Activated CD4-positive, alpha-beta T cell treated with anti-CD3 and anti-CD28 coated beads, Interleukin-2, amount 50 U/mL, for 1 hour (primary cell): ENCODE measurements around the gene NHERF2.
"Not testable (repeated sequence)": the region's sequence is repeated elsewhere in the genome, so short reads cannot be mapped to it uniquely, and the experiment has no call there.

Experiments used
- DNase-seq: peaks from one replicate; pipeline ENCODE4 v3.0.0-alpha.2; 2020

The NHERF2 gene

DNA sequence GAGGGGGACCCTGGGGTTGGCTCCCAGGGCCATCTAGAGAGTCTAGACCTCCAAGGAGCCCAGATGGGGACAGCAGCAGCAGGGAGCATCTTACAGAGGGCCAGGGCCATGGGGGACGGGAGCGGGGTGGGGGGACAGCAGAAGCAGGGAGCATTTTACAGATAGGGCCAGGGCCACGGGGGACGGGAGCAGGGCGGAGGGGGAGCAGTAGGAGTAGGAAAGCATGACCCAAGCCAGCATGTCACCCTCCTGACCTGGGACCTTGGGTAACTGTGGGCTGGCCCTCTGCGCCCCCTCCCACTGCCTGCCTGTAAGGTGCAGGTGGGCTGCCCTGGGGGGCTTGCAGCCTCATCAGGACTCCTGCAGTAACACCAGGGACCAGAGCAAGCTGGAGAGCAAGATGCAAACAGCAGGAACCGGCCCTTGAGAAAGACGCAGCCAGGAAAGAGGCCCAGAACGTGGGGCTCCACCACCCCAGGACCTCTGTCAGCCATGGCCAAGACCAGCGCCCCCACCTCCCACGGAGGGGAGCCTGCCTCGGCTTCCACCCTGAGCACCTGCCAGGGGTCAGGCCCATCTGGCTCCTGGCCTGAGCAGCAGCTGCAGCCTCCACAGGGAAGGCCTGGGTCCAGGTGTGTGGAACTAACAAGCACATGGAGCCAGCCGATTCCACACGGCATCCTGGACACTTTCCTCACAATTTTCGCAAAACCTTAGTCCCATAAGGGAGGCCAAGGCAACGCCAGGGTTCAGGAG is 19.4 kb upstream of the NHERF2 start:
- no peak for DNase-seq

DNA sequence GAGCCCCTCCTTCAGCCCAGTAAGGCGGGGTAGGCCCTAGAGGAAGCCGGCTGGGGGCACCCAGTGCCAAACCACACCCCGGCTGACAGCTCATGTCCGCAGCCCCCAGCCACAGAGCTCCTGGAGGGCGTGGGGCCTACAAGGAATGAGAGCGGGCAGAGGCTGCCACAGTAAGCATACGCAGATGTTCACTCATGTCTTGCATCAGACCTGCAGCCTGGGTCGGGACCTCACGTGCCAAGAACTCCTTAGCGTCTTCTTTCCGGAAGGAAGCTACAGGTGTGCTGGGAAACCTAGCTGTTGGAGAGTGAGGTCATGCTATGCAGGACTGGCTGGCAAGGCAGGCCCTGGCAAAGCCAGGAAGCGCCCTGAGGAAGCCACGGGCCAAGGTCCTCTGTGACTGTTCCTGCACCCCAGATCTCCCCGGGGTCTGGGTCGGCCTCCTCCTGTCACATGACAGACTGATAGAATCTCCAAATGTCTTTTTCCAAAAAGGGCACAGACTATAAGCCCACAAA is 18.6 kb upstream of the NHERF2 start:
- DNase-seq = no peak

DNA sequence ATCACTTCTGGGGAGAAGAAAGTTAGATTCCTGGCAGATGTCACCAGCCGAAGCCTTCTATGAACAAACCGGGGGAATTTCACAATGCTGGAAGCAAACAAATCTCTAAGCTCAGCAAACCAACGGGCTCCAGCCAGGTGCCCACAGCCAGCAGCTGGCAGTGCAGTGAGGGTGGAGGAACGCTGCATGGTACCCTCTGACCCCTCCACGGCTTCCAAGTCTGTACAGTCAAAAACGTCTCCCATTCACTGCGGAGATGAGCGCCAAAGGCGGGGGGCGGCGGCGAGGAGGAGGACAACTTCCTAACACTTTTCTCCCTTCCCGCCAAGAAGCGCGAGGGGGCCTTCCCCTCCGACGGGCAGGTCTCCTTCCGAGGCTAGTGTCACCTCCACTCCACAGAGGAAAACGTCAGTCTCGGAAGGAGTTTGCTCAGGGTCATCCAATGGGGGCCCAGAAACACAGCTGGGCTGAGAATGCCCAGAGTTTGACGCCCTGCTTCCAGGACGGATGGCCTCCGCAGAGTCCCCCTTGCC is 18.0 kb upstream of the NHERF2 start:
- no peak for DNase-seq

DNA sequence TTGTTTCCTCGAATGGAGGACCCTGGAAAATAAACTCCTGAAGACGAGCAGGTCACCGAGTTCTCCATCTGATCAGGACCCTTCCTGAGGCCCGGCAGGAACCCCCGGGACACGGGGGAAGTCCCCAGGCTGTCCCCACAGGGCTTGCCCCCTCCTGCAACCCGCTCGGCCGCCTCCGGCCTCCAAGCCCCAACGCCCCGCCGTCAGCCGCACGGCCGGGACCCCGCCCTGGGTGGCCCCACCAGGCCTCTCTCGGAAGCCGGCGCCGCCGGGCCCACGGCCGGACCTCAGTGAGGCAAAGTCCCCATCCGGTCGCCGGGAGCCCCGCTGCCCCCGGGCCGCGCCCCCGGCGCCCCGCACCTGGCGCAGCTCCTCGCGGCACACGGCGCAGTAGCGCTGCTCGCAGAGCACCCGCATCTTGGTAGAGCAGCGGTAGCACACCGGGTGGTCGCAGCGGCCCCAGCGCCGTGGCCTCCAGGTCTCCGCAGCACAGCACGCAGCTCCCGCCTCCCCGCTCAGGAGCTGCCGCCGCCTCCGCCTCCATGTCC is 17.5 kb upstream of the NHERF2 start:
- DNase-seq = no peak

DNA sequence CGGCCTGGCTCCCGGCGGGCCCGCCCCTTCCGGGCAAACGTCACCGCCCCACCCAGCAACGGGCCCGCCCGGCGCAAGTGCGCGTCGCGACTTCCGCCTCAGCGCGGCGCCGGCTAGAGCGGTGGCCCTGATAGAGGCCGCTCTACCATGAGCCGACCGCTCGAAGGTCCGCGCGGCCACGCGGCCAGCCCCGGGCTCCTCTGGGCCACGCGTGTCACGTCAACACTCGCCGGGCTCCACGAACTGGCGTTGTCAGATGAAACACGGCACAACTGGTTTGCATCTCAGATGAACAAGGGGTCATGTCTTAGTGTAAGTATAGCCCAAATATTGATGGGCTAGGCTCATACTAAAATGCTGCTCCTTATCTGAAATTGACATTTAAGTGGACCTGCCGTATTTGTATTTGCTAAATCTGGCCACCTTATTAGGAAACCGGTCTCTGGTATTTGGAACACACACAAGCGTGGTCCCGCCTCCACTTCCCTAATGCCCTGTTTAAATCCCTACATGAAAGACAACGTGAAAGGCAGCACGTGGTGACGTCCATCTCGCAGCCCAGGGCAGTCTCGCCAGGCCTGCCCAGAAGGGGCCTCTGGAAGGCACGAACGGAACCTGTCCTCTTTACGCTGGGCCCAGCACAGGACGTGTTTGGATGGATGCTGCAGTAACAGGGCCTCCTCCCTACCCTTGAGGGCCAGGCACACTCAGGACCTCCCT is 16.8 kb upstream of the NHERF2 start, which contains the start of gene ZNF598:
Gene ZNF598 (minus strand): TSS at position 31 of the 720 bp plus-strand sequence.
- DNase-seq = peak; percentile 74

DNA sequence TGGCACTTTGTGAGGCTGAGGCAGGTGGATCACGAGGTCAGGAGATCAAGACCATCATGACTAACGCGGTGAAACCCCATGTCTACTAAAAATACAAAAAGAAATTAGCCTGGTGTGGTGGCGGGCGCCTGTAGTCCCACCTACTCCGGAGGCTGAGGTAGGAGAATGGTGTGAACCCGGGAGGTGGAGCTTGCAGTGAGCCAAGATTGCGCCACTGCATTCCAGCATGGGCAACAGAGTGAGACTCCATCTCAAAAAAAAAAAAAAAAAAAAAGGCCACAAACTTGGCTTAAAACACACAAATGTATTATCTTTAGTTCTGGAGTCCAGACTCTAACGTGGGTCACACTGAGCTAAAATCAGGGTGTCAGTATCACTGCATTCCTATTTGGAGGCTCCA is 15.0 kb upstream of the NHERF2 start:
- not testable (repeated sequence) for DNase-seq

DNA sequence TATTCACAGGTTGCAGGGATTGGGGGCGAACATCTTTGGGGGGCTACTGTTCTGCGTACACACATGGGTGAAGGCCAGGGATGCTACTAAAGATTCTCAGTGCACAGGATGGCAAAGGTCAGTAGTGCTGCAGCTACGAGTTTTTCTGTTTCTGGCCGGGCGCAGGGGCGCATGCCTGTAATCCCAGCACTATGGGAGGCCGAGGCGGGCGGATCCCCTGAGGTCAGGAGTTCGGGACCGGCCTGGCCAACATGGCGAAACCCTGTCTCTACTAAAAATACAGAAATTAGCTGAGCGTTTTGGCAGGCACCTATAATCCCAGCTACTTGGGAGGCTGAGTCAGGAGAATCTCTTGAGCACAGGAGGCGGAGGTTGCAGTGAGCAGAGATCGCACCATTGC is 13.2 kb upstream of the NHERF2 start:
- no peak for DNase-seq

DNA sequence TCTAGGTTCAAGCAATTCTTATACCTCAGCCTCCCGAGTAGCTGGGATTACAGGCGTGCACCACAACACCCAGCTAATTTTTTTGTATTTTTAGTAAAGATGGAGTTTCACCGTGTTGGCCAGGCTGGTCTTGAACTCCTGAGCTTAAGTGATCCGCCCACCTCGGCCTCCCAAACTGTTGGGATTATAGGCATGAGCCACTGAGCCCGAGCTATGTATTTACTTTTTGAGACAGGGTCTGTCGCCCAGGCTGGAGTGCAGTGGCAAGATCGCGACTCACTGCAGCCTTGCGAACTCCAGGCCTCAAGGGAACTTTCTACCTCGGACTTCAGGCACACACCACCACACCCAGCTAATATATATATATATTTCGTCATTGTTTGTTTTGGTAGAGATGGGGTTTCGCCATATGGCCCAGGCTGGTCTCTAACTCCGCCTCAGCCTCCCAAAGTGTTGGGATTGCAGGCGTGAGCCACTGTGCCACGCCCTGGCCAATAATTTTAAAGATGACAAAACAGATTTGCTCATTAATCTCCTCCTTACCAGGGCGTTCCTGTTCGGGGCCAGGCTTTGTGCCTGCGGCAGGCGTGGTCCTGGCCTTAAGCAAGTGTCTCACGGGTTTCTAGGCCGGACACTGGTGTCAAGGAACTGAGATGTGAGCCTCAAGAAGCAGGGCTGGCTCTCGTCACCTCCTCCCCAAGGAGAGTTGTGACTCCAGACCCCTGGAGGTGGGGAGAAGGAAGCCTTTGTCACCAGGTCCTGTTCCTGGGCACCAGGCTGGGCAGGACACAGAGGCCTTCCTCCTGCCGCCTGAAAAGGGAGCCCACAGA is 11.4 kb upstream of the NHERF2 start:
- DNase-seq = no peak

DNA sequence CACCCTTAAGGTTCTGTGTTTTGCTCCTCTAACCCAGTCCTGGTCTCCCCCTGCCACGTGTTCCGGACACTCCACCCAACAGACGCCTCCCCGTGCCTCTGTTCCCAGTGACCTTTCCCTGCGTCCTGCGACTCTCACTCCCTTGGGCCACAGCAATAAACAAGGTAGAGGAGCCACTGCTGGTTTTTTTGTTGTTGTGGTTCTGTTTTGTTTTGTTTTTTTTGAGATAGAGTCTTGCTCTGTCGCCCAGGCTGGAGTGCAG is 10.8 kb upstream of the NHERF2 start:
- DNase-seq = no peak

DNA sequence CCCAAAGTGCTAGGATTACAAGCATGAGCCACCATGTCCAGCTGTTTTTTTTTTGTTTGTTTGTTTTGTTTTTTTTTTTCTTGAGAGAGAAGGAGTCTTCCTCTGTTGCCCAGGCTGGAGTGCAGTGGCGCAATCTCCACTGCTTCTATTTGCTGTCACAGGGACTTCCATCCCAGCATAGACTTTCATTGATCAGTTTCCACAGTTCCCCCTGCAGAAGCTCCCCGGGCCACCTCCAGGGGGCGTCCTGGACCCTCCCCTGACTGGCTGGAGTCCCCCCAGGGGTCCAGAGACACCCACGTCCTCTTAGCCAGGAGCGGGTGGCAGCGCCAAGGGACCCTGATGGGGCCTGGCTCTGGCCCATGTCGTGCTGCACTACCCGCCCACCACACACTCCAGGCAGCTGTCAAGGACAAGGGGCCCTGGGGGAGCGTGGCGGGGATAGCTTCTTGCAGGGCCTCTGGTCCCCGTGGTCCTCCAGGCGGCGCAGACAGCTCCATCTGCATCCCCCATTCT is 10.2 kb upstream of the NHERF2 start:
- DNase-seq = no peak

DNA sequence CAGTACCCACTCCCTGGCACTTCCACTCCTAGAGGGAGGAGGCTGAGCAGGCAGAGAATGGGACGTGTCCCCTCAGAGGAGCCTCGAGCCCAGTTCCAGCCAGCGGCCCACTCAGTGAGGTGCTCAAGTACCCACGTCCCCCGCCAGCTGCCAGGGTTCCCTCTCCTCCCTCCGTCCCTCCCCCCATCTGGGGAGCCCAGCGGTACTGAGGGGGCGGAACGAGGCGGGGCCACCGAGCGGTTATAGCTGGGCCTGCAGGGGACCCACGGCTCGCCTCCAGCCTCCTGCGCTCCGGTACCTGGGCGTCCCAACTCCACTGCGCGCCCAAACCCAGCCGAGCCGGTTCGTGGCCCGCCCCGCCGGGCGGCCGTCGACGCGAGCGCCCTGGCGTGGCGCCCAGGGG is 7.2 kb upstream of the NHERF2 start, which contains the start of gene NPW:
Gene NPW (plus strand): TSS at position 268 of the 403 bp plus-strand sequence.
- DNase-seq = no peak

DNA sequence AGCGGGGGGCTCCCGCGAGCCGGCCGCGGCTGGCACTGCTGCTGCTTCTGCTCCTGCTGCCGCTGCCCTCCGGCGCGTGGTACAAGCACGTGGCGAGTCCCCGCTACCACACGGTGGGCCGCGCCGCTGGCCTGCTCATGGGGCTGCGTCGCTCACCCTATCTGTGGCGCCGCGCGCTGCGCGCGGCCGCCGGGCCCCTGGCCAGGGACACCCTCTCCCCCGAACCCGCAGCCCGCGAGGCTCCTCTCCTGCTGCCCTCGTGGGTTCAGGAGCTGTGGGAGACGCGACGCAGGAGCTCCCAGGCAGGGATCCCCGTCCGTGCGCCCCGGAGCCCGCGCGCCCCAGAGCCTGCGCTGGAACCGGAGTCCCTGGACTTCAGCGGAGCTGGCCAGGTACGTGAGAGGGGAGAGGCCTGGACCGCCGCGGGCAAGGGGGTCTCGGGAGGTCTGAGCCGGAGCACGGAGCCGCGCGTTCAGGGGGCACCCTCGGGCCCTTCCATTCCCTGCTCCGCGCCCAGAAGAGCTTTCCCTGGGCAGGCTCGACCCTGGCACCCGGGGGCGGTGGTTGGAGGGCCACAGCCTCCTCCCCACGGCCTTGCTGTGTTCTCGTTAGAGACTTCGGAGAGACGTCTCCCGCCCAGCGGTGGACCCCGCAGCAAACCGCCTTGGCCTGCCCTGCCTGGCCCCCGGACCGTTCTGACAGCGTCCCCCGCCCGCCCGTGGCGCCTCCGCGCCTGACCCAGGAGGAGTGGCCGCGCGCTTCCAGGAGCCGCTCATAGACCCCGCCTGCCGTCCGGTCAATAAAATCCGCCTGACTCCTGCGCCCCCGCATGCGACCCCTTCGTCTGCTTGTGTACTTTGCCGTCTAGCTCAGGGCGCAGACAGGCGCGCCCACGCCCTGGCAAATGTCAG is 6.5 kb upstream of the NHERF2 start:
- DNase-seq = no peak

DNA sequence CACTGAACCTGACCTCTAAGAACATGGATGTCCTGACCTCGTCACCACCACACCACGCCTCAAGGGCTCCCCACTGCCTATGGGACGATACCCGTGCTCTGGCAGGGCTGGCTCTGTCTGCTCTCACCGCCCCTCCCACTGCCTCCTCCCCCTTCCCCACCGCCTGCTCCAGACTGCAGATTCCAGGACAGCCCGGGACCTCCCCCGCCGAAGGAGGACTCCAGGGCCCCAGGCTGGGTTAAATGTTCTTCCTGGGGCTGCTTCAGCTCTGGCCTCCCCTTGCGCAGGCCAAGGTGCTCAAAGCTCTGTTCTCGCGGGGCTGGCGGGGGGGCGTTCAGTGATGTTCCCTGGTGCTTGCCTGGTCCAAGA is 4.0 kb upstream of the NHERF2 start:
- DNase-seq = no peak

DNA sequence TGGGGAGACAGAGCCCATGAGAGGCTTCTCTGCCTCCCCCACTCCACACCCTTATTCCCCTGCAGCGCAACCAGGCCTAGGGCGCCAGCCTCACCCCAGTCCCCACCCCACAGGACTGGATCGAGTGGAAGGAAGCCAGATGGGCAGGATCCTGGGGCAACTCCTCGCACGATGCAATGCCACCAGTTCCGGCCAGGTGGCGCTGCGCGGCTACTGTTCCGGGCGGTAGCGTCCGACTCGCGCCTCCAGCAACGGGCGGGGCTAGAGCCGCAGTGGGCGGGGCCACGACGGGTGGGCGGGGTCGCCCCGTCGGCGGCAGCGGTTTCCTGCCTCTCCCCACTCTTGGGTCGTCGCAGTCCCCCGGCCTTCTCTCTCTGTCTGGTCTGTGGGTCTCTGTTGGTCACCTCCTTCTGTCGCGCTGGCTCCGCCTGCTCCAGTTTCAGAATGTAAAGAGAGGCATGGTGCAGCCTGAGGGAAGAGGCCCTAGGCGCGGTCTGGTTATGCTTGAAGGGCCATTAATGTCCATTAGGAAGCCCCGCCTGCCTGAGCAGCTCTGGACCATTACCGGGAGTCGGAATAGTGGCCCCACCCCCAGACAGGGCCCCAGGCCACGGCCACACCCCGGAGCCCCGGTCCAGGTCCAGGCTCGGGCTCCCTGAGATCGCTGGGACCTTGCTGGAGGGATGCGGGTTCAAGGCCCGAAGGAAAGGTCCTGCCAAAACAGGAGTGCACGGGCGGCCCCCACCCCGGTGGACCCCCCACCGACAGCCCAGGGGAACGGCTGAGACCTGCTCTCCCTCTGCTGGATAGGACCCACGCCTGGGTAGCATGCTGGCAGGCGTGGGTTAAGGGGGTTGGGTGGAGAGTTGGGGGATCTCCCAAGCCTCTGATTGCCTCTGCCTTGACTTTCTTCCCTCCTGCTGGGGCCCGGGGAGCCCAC is 3.3 kb upstream of the NHERF2 start:
- DNase-seq = peak; percentile 95

DNA sequence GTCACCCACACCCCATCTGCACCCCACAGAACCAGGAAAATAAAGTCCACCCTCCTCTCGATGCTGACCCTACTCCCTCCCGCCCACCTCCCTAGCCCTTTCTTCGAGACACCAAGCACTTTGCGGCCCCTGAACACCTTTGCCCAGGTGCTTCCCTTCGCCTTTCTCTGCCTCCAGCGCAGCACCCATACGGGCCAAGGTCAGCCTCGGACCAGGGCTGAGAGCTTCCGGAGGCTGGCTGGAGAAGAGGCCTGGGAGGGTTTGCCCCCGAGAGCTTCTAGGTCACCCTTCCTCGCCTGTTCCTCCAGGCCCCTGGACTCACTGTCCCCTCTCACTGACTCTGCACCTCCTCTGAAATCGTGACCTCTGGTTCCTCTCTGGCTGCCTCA is 2.7 kb upstream of the NHERF2 start:
- DNase-seq = no peak

DNA sequence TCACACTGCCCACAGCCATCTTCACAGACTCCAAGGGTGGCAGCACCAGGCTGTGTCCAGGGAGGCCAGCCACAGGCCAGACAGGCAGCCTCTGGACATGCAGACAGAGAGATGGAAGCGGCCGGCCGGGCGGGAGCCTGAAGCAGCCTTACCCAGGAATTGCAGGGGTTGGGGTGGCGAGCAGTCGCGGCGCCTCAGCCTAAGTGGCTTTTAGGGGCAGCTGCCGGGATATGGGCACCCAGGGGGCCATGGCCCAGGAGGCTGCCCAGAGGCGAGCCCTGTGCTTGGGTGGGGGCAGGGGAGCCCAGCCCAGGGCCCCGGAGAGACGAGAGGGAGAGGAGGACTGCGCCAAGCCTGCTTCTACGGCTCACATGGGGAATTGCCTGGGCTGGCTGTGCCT is 1.5 kb upstream of the NHERF2 start:
- no peak for DNase-seq

DNA sequence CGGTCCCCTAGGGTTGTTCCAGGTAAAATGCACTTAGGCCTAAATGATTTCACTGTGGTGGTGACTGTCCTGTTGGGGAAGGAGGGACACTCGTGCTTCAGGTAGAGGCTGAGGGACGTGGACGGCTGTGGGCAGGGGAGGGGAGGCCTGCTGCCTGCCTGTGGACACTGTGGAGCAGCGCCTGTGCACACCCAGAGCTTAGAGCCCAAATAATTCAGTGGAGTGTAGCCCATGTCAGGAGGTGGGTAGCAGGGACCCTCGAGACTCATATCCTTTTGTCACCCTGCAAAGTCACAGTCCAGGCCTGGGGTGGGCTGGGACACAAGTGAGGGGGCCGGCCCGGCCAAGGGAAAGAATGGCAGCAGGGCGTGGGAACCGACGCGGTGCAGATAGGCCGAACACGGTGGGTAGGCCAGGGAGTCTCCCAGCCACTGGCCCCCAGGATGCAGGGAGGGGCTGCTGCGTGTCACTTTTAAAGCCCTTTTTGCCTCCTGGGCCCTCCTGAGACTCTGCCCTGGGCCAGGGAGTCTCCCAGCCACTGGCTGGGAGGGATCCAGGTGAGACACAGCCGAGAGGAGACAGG is 733 bp upstream of the NHERF2 start:
- no peak for DNase-seq

DNA sequence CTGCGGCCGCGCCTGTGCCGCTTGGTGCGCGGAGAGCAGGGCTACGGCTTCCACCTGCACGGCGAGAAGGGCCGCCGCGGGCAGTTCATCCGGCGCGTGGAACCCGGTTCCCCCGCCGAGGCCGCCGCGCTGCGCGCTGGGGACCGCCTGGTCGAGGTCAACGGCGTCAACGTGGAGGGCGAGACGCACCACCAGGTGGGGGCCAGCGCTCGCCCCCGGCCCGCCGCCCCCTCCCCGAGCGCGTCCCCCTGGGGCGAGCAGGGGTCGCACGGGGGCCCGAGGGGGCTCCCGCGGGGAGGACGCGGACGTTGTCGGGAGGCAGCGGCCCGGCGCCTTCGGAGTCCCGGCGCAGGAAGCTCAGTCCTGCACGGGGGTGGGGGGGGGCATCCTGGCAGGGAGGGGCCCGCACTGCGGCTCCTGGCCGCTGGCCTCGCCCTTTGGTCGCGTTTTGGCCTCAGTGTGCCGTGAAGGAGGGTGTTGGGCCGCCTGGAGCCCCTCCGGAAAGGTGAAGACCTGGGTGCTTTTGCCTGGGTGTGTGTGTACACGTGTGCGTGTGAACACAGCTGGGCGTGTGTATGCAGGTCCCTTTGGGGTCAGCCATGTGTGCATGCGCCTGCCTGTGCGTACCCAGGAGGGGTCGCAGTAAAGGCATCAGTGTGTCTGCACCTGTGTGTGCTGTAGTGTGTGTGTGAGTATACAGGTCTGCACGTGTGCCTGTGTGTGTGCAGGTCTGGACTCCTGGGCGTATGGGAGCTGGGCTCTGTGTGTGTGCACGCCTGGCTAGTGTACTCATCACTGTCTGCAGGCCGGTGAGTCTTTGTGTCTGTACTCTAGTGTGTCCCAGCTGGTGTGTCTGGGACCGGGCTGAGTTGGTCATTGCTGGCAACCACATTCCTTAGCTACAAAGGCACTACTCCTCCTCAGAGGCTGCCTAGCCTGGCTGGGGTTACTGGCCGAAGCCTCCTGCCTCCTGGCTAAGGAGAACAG is 615 bp downstream of the NHERF2 start:
- DNase-seq = no peak

DNA sequence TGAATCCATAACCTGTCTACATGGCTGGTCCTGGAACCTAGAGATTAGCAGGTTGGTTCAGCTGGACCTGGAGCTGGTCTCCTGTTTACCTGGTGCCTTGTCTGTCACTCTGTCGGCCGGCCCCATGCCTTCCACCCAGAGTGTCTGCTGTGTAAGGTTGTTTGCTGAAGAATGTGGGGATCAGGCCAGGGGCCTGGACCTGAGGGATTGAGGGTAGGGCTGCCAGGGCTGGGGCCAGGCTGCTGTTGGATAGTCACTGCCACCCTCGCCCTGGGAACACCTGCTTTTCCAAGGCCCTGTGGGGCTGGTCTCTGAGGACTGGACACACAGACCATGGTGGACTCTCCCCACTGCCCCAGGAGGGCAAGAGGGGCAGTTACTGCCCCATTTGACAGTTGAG is 1.4 kb downstream of the NHERF2 start:
- DNase-seq = no peak
